ENCODE data around the gene GPSM3. TPM values are rescaled to one million over a fixed set of nuclear protein-coding genes. Genes with fewer than 3 reads are reported as not detected.
A peak's percentile ranks its signal among the peaks of the same experiment; 100 is the strongest.

Gene GPSM3
- polyA plus RNA-seq, 1 experiment: 13.3 TPM

DNA sequence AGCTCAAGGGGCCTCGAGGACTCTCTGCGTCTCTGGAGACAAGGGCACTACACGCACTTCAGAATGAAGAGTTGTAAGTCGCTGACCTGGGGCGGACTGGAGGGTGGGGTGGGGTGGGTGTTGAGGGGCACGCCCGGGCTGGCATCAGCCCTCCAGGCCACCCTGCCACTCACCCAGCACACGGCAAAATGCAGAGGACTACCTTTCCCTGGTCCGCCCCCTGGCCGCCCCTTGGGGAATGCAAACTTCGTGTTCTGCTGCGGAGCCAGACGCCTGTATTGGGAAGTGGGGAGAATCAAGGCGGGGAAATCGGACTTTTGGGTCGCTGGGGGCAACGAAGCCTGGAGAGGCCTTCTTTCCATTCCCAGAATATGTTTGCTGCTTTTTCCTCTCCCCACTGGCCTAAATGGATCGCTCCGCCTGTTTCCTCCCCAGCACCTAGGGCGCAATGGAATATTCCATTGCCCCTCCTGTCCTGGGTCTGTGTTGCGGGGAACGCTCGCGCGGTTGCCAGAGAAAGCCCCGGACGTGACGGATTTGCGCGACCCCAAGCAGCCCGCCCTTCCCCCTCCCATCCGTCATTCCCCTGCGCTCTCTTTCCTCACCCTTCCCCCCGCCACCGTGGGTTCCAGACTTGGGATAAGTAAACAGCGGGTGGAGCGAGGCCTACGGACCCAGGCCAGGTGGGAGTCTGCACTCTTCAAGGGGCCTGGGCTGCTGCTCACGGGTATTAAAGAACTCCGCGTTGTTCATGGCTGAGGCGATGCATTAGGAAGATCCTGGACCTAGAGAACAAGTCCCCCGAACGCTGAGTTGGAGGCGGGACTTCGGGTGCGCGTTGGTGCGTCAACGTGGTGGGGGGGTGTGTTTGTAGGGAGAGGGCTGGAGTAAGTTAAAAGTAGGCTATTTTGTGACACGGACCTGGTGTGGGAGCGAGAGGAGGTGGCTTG lies 38.6 kb downstream of the GPSM3 start, which contains the start of gene PPT2:
PPT2 (plus strand) TSS at position 578 of the 950 bp plus-strand sequence. CDS start 454 bp downstream, outside the sequence.
- CTCF ChIA-PET: interaction anchor here (0.7 to 3.4 kb wide), 6 partner anchors 27 to 179 kb away, joined by 3 to 16 read pairs (median 3); partner anchors contain the start of gene ATF6B
- TF ChIP-seq, protein P1, sequence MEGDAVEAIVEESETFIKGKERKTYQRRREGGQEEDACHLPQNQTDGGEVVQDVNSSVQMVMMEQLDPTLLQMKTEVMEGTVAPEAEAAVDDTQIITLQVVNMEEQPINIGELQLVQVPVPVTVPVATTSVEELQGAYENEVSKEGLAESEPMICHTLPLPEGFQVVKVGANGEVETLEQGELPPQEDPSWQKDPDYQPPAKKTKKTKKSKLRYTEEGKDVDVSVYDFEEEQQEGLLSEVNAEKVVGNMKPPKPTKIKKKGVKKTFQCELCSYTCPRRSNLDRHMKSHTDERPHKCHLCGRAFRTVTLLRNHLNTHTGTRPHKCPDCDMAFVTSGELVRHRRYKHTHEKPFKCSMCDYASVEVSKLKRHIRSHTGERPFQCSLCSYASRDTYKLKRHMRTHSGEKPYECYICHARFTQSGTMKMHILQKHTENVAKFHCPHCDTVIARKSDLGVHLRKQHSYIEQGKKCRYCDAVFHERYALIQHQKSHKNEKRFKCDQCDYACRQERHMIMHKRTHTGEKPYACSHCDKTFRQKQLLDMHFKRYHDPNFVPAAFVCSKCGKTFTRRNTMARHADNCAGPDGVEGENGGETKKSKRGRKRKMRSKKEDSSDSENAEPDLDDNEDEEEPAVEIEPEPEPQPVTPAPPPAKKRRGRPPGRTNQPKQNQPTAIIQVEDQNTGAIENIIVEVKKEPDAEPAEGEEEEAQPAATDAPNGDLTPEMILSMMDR (IDR thresholded peaks at IDR 0.05; ENCODE audit: insufficient read depth, low read depth, low read length): peak; percentile 43
- peak; percentile 60 for DNase-seq (ENCODE audit: low read depth)
- Histone ChIP-seq H3K4me3 (ENCODE audit: low read depth, low read length) (peak within 1 kb of the TSS; percentile 71), H3K27me3 (ENCODE audit: control insufficient read depth, insufficient read depth, low read length) (no peaks in the 10 kb centered on the region), H3K36me3 (ENCODE audit: control insufficient read depth, insufficient read depth, low read length) (peaks cover 10% of the 10 kb centered on the region)
- POLR2A ChIA-PET: interaction anchor here (0.6 kb wide), 2 partner anchors 12 to 1638 kb away, joined by 3 to 7 read pairs; no protein-coding TSS in a partner anchor

DNA sequence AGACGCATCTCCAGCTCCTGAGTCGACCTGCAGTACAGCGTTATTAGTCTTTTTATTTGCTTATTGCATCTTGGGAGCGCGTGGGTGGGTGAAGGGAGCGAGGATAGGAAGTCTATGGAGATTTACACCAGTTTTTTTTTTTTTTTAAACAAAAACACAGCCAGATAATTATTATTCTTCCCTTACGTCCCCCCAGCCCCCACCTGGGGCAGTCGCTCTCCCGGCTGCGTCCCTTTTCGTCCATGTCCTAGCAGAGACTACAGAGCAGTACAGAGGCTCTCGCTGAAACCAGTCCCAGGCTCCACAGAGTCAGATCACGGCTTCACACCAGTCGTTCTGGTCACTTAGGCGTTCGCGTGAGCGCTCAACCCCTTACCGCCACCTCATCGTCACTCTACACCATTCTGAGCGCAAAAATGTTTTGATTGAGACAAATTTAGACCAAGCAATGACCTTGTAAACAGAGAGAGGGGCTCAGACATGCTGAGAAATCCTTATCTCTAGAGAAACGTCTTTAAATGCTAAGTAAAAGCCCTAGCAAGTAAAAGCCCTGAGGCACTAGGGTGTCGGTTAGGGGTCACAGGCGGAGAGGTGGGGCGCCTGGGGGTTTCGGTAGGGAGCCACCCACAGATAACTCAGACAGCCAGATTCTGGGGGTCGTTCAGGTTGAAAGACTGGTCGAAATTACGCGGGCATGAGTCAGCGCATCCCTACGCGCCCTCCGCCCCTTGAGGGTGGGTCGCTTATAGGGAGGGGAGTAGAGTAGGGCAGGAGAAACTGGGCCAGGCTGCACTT lies 39.5 kb downstream of the GPSM3 start:
- H3K4me3 ChIP-seq (ENCODE audit: low read depth, low read length): peak overlapping the region; percentile 71
- TF ChIP-seq, protein P1 (IDR thresholded peaks at IDR 0.05; ENCODE audit: insufficient read depth, low read depth, low read length): no peak
- CTCF ChIA-PET: interaction anchor here (2.1 to 3.4 kb wide), 2 partner anchors 23 to 35 kb away, joined by 11 to 16 read pairs; partner anchors contain the start of gene FKBPL
- no peak for DNase-seq (ENCODE audit: low read depth)
- peaks cover 10% of the 10 kb centered on the region for H3K36me3 ChIP-seq (ENCODE audit: control insufficient read depth, insufficient read depth, low read length)
- no peaks in the 10 kb centered on the region for H3K27me3 ChIP-seq (ENCODE audit: control insufficient read depth, insufficient read depth, low read length)
- POLR2A ChIA-PET: interaction anchor here (0.6 kb wide), 1 partner anchor 1637 kb away, joined by 7 read pairs; no protein-coding TSS in a partner anchor

DNA sequence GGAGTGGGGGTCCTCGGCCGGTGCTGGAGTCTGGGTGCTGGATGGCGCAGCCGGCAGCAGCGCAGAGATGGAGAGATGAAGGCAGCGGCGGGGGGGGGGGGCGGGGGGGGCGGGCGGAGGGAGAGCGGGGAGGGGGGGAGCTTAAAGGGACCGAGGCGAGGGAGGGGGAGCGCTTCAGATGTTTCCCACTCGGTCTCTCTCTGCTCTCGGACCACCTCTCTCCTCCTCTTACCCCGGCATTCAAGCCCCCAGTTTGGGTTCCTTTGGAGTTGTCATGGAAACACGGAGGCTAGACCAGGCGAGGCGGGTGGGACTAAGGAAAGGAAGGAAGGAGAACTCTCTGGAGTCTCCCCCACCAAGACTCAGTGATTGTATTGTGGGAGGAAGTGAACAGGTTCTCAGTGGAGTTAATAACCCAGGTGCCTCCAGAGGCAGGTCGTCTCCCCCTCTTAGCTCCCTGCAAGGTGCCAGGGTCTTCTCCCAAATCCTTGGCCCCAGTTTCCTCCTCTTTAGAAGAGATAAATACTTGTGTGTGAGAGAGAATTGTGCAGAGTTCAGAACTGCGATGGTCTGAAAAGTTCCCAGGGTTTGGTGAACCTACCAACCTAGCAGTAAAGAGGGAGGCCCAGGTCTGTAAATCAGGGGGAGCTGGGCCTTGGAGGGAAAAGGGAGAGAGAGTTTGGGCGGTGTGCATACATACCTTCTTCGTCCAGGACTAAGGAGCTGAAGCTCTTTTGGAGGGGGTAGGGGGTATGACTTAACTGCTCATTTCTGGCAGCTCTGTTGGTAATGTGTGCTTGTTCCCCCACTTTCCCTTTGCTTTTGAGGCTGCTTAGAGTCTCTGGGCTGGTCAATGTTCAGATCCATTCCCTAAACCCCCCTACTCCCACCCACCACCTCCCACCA lies 40.3 kb downstream of the GPSM3 start, which contains the start of gene PRRT1:
PRRT1 (minus strand) TSS at position 77 of the 906 bp plus-strand sequence. CDS start 112 bp downstream, outside the sequence.
- ChIA-PET POLR2A (interaction anchor here (0.6 kb wide), 2 partner anchors 234 to 1969 kb away, joined by 3 to 7 read pairs; no protein-coding TSS in a partner anchor), CTCF (interaction anchor here (2.1 to 3.4 kb wide), 2 partner anchors 22 to 34 kb away, joined by 11 to 16 read pairs; partner anchors contain the start of gene FKBPL)
- Histone ChIP-seq H3K4me3 (ENCODE audit: low read depth, low read length) (peak within 1 kb of the TSS; percentile 71), H3K36me3 (ENCODE audit: control insufficient read depth, insufficient read depth, low read length) (peaks cover 8% of the 10 kb centered on the region), H3K27me3 (ENCODE audit: control insufficient read depth, insufficient read depth, low read length) (no peaks in the 10 kb centered on the region)
- TF ChIP-seq, protein P1 (IDR thresholded peaks at IDR 0.05; ENCODE audit: insufficient read depth, low read depth, low read length): no peak
- DNase-seq (ENCODE audit: low read depth): no peak

DNA sequence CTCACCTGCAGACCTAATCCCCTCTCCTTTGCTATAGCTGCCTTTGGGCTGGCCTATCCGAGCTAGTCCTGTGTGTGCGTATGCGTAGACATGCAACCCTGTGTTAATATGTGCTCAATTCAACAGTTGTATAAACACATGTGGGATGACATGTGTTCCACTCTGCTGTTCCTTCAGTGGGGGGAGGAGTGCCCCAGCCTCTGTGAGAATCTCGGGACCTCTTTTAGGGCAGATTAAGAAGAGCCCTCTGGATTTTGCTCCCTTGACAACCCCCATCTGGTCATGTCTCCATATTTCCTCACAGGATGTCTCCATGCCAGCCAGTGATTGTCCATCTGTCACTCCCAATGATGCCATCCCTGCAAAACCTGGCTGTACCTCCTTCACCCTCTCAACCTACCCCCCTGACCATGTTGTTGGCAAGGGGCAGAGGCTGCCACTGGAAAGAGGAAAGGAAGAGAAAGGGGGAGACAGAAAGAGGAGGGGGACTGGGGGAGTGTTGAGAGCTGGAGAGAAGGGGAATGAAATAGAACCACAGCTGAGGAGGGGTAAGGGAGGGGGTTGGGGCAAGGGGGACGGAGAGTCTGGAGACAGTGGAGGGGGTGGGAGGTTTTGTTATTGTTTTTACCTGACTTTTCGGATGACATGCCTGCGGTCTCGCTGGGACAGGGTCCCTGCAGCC lies 41.1 kb downstream of the GPSM3 start:
- no peaks in the 10 kb centered on the region for H3K27me3 ChIP-seq (ENCODE audit: control insufficient read depth, insufficient read depth, low read length)
- ChIA-PET POLR2A (no interaction called here), CTCF (interaction anchor here (2.1 to 3.4 kb wide), 2 partner anchors 22 to 33 kb away, joined by 11 to 16 read pairs; partner anchors contain the start of gene FKBPL)
- peaks cover 6% of the 10 kb centered on the region for H3K36me3 ChIP-seq (ENCODE audit: control insufficient read depth, insufficient read depth, low read length)
- no peak for DNase-seq (ENCODE audit: low read depth)
- H3K4me3 ChIP-seq (ENCODE audit: low read depth, low read length): peak overlapping the region; percentile 56
- TF ChIP-seq, protein P1 (IDR thresholded peaks at IDR 0.05; ENCODE audit: insufficient read depth, low read depth, low read length): no peak

All from BJ (cell line).